ENCODE measurements around the gene WDSUB1. TPM values are rescaled to one million over a fixed set of nuclear protein-coding genes. Genes with fewer than 3 reads are reported as not detected.

Gene WDSUB1
- total and polyA plus RNA-seq, 9 of the 15 experiments (the other 6 are each of a cell fraction or from before 2014, with no cell fraction given) = 5.2 to 13.7 (median 9.4) TPM

- no peaks in the 10 kb centered on the region for H3K79me2 ChIP-seq (ENCODE audit: control insufficient read depth, insufficient read depth, low read length)
- CTCF ChIA-PET (ENCODE audit: low intra/inter-chr PET ratio) = no interaction called here
- no peaks in the 10 kb centered on the region for H3K9me1 ChIP-seq (ENCODE audit: control insufficient read depth, insufficient read depth, low read length)
- peaks cover 44 to 54% of the 10 kb centered on the region in 2 experiments for H3K27me3 ChIP-seq (ENCODE audit: control insufficient read depth in 2 of 2, insufficient read depth in 2 of 2, low read length in 2 of 2)
- no peak overlapping the region for H2AFZ ChIP-seq (ENCODE audit: low read depth, low read length)
- POLR2A ChIA-PET = interaction anchor here (0.6 to 1.2 kb wide), 2 partner anchors 10 to 19 kb away, joined by 3 read pairs; no protein-coding TSS in a partner anchor
- no peak overlapping the region for H3K4me3 ChIP-seq
- H3K9ac ChIP-seq (ENCODE audit: insufficient read depth in 1 of 2, low read depth in 2 of 2, low read length in 2 of 2) = no peak overlapping the region
- FAIRE-seq (no peak), ATAC-seq (no peak), DNase-seq (ENCODE audit: extremely low read depth in 1 of 4, low spot score in 3 of 4) (no peak)
- intact Hi-C loops (cut with micrococcal nuclease) (no loop called here), in situ Hi-C loops (cut with MboI) (no loop called here)
- no peaks in the 10 kb centered on the region for H3K36me3 ChIP-seq (ENCODE audit: control insufficient read depth, insufficient read depth, low read length)
- no peak overlapping the region for H3K27ac ChIP-seq (ENCODE audit: extremely low read depth, low read depth, low read length)
- peaks cover 0 to 3% of the 10 kb centered on the region in 2 experiments; a peak in 1 of 5 replicates for H3K4me1 ChIP-seq (replicated peaks in 1 of 2; ENCODE audit: control insufficient read depth in 2 of 2, insufficient read depth in 2 of 2, low read length in 2 of 2)
- no peaks in the 10 kb centered on the region for H4K20me1 ChIP-seq (replicated peaks; ENCODE audit: control insufficient read depth, insufficient read depth, low read length)
- no peak overlapping the region for H3K4me2 ChIP-seq (ENCODE audit: insufficient read depth, low read length)
- WGBS (ENCODE audit: insufficient coverage, low coverage, missing lambda C conversion rate) = 19% methylated on average over 6 of the region's 6 CpGs
- BruUV-seq (replicated peaks) = no TSS peak
- TF ChIP-seq EHMT2 (IDR thresholded peaks at IDR 0.05) (no peak), ZNF639 (CRISPR knock-in tag; conservative IDR thresholded peaks at IDR 0.05 in 1 of 2, IDR thresholded peaks at IDR 0.05 in 1 of 2) (no peak), MTA3 (IDR thresholded peaks at IDR 0.05; ENCODE audit: borderline replicate concordance) (no peak)
- H3K9me3 ChIP-seq (replicated peaks; ENCODE audit: control insufficient read depth, insufficient read depth, low read depth, low read length) = no peaks in the 10 kb centered on the region
Observed at GRCh38 chr2:159195697-159196096, 90.8 kb downstream of the WDSUB1 start.

DNA sequence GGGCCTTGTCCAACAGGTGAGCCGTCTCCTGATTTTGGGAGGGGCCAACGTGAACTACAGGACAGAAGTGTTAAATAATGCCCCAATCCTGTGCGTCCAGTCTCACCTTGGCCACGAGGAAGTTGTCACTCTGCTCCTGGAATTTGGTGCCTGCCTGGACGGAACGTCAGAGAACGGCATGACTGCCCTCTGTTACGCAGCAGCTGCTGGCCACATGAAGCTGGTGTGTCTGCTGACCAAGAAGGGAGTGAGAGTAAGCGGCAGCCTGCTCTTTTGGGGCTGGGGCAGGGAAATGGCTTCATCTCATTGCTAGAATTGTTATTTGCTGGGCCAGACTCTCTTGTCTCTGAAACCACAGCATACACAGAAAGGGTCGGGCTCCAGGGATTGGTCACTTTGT, 92.3 kb downstream of the WDSUB1 start:
- Histone ChIP-seq H3K79me2 (ENCODE audit: control insufficient read depth, insufficient read depth, low read length) (no peaks in the 10 kb centered on the region), H4K20me1 (replicated peaks; ENCODE audit: control insufficient read depth, insufficient read depth, low read length) (no peaks in the 10 kb centered on the region), H3K4me2 (ENCODE audit: insufficient read depth, low read length) (no peak overlapping the region), H3K4me3 (no peak overlapping the region), H3K4me1 (replicated peaks in 1 of 2; ENCODE audit: control insufficient read depth in 2 of 2, insufficient read depth in 2 of 2, low read length in 2 of 2) (peaks cover 0 to 3% of the 10 kb centered on the region in 2 experiments; a peak in 1 of 5 replicates), H2AFZ (ENCODE audit: low read depth, low read length) (peak overlapping the region; percentile 34; the same call in 1 of the 2 replicates), H3K36me3 (ENCODE audit: control insufficient read depth, insufficient read depth, low read length) (no peaks in the 10 kb centered on the region), H3K27ac (ENCODE audit: extremely low read depth, low read depth, low read length) (no peak overlapping the region), H3K9me1 (ENCODE audit: control insufficient read depth, insufficient read depth, low read length) (no peaks in the 10 kb centered on the region), H3K9ac (ENCODE audit: insufficient read depth in 1 of 2, low read depth in 2 of 2, low read length in 2 of 2) (0 out of 4 replicates have a peak overlapping the region, but pooled peaks of 1 of the 2 experiments have one; percentile 30), H3K9me3 (replicated peaks; ENCODE audit: control insufficient read depth, insufficient read depth, low read depth, low read length) (no peaks in the 10 kb centered on the region), H3K27me3 (ENCODE audit: control insufficient read depth in 2 of 2, insufficient read depth in 2 of 2, low read length in 2 of 2) (peaks cover 42 to 59% of the 10 kb centered on the region in 2 experiments)
- no peak for TF ChIP-seq RFX1 (IDR thresholded peaks at IDR 0.05)
- no peak for TF ChIP-seq BRD9 (IDR thresholded peaks at IDR 0.05; ENCODE audit: low read depth, partially characterized antibody)
- no peak for TF ChIP-seq FUS (optimal IDR thresholded peaks at IDR 0.05; ENCODE audit: low read depth, low read length)
- TF ChIP-seq ZNF609 (CRISPR knock-in tag; IDR thresholded peaks at IDR 0.05; ENCODE audit: borderline replicate concordance) = no peak
- TF ChIP-seq SP2 (IDR thresholded peaks at IDR 0.05; ENCODE audit: extremely low read depth, low read depth, low read length, poor library complexity, severe bottlenecking) = no peak
- no peak for TF ChIP-seq U2AF2 (optimal IDR thresholded peaks at IDR 0.05; ENCODE audit: low read depth, low read length)
- ChIA-PET POLR2A (no interaction called here), CTCF (ENCODE audit: low intra/inter-chr PET ratio) (no interaction called here)
- DNase-seq (ENCODE audit: extremely low read depth in 1 of 4, low spot score in 3 of 4) (no peak), ATAC-seq (no peak; the same call in 2 of the 3 replicates), FAIRE-seq (no peak)
- 8% methylated on average over 10 of the region's 10 CpGs for WGBS (ENCODE audit: insufficient coverage, low coverage, missing lambda C conversion rate)
- intact Hi-C loops (cut with micrococcal nuclease) = no loop called here
- no TSS peak for BruUV-seq (replicated peaks)
- in situ Hi-C loops (cut with MboI) = no loop called here

All from K562 (cell line).